K562 (cell line): Measurements from ENCODE around the gene WNK1. TPM values are rescaled to one million over a fixed set of nuclear protein-coding genes. Genes with fewer than 3 reads are reported as not detected.
"Not testable (repeated sequence)": the region's sequence is repeated elsewhere in the genome, so short reads cannot be mapped to it uniquely, and the experiment has no call there.

Experiments
- ATAC-seq: fragments of 200-7000 bp; cut with Tn5 transposase; 3 replicates; pipeline ENCODE4 v1.9.1; 2020; ENCODE audit warnings: moderate library complexity
- BruUV-seq: library from RNA; stranded (reverse); fragments of 400-500 nt; replicated peaks from 2 replicates; lab custom pipeline; 2021; lab: Mats Ljungman, UMichigan
- CTCF ChIA-PET: fragments of 300-600 bp; formaldehyde crosslinking; extraction: SDS; loops from one replicate; lab custom pipeline; 2021; ENCODE audit warnings: low intra/inter-chr PET ratio; lab: Yijun Ruan, JAX
- POLR2A ChIA-PET: fragments of 300-600, 350-650 bp; sonication (Branson Sonifier 250); formaldehyde crosslinking; extraction: SDS; loops from one replicate; lab custom pipeline; 2021; ENCODE audit warnings: antibody characterized with exemption, inconsistent platforms; lab: Yijun Ruan, JAX
- DNase-seq, 4 experiments: peaks; one replicate each; pipeline versions ENCODE4 v3.0.0 to v3.0.0-alpha.2; 2011 to 2018; ENCODE audit warnings: low spot score in 3 of 4, mixed read lengths in 3 of 4; ENCODE audit errors: extremely low read depth in 1 of 4
- FAIRE-seq: peaks from 2 replicates; lab custom pipeline; 2011; peaks lifted over from hg19 to GRCh38; lab: Jason Lieb, UNC
- H2AFZ ChIP-seq: 2 replicates; pipeline ENCODE4 v1.6.0; 2011; ENCODE audit warnings: low read depth, low read length, control low read depth, inconsistent platforms
- H3K27ac ChIP-seq: fragments of 200-600 bp; 3 replicates; pipeline ENCODE4 v1.8.0; 2011; ENCODE audit warnings: low read depth, mild to moderate bottlenecking, control low read depth, inconsistent platforms, low read length, moderate library complexity, mixed read lengths; ENCODE audit errors: extremely low read depth
- H3K27me3 ChIP-seq, 2 experiments: fragments of 300-600 bp in 1 of 2; 2 replicates in 1 of 2; 3 replicates in 1 of 2; pipeline versions ENCODE4 v1.6.0 to v1.8.0; 2011; ENCODE audit warnings: inconsistent platforms in 2 of 2, low read length in 2 of 2, mild to moderate bottlenecking in 1 of 2, mixed read lengths in 1 of 2, moderate library complexity in 1 of 2; ENCODE audit not compliant: control insufficient read depth in 2 of 2, insufficient read depth in 2 of 2
- H3K36me3 ChIP-seq: fragments of 300-600 bp; 3 replicates; pipeline ENCODE4 v1.8.0; 2011; ENCODE audit warnings: mild to moderate bottlenecking, low read length, inconsistent platforms; ENCODE audit not compliant: control insufficient read depth, insufficient read depth
- H3K4me1 ChIP-seq, 2 experiments: fragments of 200-600 bp in 1 of 2; replicated peaks in 1 of 2; 2 replicates in 1 of 2; 3 replicates in 1 of 2; pipeline versions ENCODE4 v1.5.1 to v1.8.0; 2011; ENCODE audit warnings: inconsistent platforms in 2 of 2, low read length in 2 of 2, mild to moderate bottlenecking in 1 of 2, mixed read lengths in 1 of 2, moderate library complexity in 1 of 2; ENCODE audit not compliant: control insufficient read depth in 2 of 2, insufficient read depth in 2 of 2
- H3K4me2 ChIP-seq: 2 replicates; pipeline ENCODE4 v1.6.1; 2011; ENCODE audit warnings: low read length, control low read depth, inconsistent platforms, mixed read lengths; ENCODE audit not compliant: insufficient read depth
- H3K4me3 ChIP-seq: fragments of 200-600 bp; sonication (generic), shearing (Covaris generic); 2 replicates; pipeline ENCODE4 v1.5.1; 2016; ENCODE audit warnings: control low read depth, inconsistent platforms
- H3K79me2 ChIP-seq: fragments of 200-600 bp; 3 replicates; pipeline ENCODE4 v1.8.0; 2011; ENCODE audit warnings: low read length, inconsistent platforms; ENCODE audit not compliant: control insufficient read depth, insufficient read depth
- H3K9ac ChIP-seq, 2 experiments: 2 replicates each; pipeline versions ENCODE4 v1.6.0 to v1.6.1; 2011; ENCODE audit warnings: low read depth in 2 of 2, low read length in 2 of 2, control low read depth in 1 of 2, inconsistent platforms in 1 of 2, mild to moderate bottlenecking in 1 of 2, mixed read lengths in 1 of 2; ENCODE audit not compliant: insufficient read depth in 1 of 2
- H3K9me1 ChIP-seq: one replicate; pipeline ENCODE4 v1.6.0; 2011; ENCODE audit warnings: inconsistent platforms, mild to moderate bottlenecking, low read length, moderate library complexity; ENCODE audit not compliant: control insufficient read depth, insufficient read depth
- H3K9me3 ChIP-seq: replicated peaks from 2 replicates; pipeline ENCODE4 v1.5.1; 2011; ENCODE audit warnings: low read depth, low read length, inconsistent platforms; ENCODE audit not compliant: control insufficient read depth, insufficient read depth
- H4K20me1 ChIP-seq: replicated peaks from 2 replicates; pipeline ENCODE4 v1.6.1; 2011; ENCODE audit warnings: low read length, inconsistent platforms, mixed read lengths; ENCODE audit not compliant: control insufficient read depth, insufficient read depth
- CAMTA2 ChIP-seq: fragments of 250-450 bp; sonication (Bioruptor Pico); conservative IDR thresholded peaks from 2 replicates; pipeline ENCODE4 v1.5.1; 2022
- CBX2 ChIP-seq: fragments of 200-600 bp; sonication (generic); IDR thresholded peaks from one replicate; pipeline ENCODE4 v1.6.1; 2012; ENCODE audit warnings: mild to moderate bottlenecking, low read length, inconsistent platforms; ENCODE audit not compliant: insufficient read depth, poor library complexity, severe bottlenecking
- SMAD2 ChIP-seq: fragments of 150-350 bp; IDR thresholded peaks from 2 replicates; pipeline ENCODE4 v1.6.1; 2014; ENCODE audit warnings: low read depth, mild to moderate bottlenecking, low read length
- SMC3 ChIP-seq: conservative IDR thresholded peaks from 2 replicates; pipeline ENCODE4 v1.6.1; 2011; ENCODE audit warnings: low read depth, low read length, improper control_type of control experiment; ENCODE audit not compliant: insufficient read depth
- TAL1 ChIP-seq: fragments of 450-650 bp; IDR thresholded peaks from 2 replicates; pipeline ENCODE4 v1.6.1; 2016; ENCODE audit warnings: mild to moderate bottlenecking
- ZNF830 ChIP-seq: fragments of 250-450 bp; sonication (Bioruptor Pico); IDR thresholded peaks from 2 replicates; pipeline ENCODE4 v1.5.0; 2021; ENCODE audit warnings: mild to moderate bottlenecking
- WGBS: fragments of 100-300 bp; shearing (Covaris generic); methylation state at CpG from one replicate; pipeline ENCODE4 v1.1.6; 2016; ENCODE audit warnings: low coverage, mixed read lengths; ENCODE audit not compliant: insufficient coverage; ENCODE audit errors: missing lambda C conversion rate; 5-methylcytosine and 5-hydroxymethylcytosine counted together
- in situ Hi-C: fragments of 300-500 bp; cut with MboI; formaldehyde crosslinking; loops from 4 replicates; pipeline ENCODE4 v1.15.0; 2018; ENCODE audit warnings: inconsistent platforms, mixed read lengths
- intact Hi-C: fragments of 100-400 bp; cut with micrococcal nuclease; formaldehyde crosslinking; loops from 2 replicates; pipeline ENCODE4 v1.14.2; 2022
- polyA plus RNA-seq, 8 experiments: library from polyadenylated mRNA; depleted of rRNA in 4 of 8; stranded (reverse) in 5 of 8; unstranded in 3 of 8; fragments of >200 nt; fragmentation: Nextera tagmentation in 2 of 8; fragmentation: Illumina TruSeq in 1 of 8; extraction: Ambion mirVana in 2 of 8; extraction: Trizol in 1 of 8; gene quantifications; 2 replicates each; pipeline versions ENCODE4 v1.2.1 to v1.2.3, GENCODE V29; 2011 to 2014; ENCODE audit warnings: inconsistent platforms in 1 of 8, missing spikeins in 1 of 8
- total RNA-seq, 7 experiments: library from RNA; depleted of rRNA in 6 of 7; stranded (reverse); fragments of >200 nt in 6 of 7; fragmentation: Illumina TruSeq in 2 of 7; extraction: Trizol in 2 of 7; gene quantifications; 2 replicates each; pipeline versions ENCODE4 v1.2.1 to v1.2.3, GENCODE V29; 2011 to 2021; ENCODE audit warnings: low replicate concordance in 1 of 7

WNK1 gene
- total and polyA plus RNA-seq, 9 of the 15 experiments (the other 6 are each of a cell fraction or from before 2014, with no cell fraction given) = 4.3 to 73.9 (median 31.0) TPM

- ChIA-PET POLR2A (no interaction called here), CTCF (no interaction called here)
- Histone ChIP-seq H2AFZ (no peak overlapping the region), H3K4me1 (peaks cover 0 to 9% of the 10 kb centered on the region in 2 experiments; a peak in 3 of 5 replicates), H3K9ac (no peak overlapping the region), H3K36me3 (no peaks in the 10 kb centered on the region), H3K79me2 (peaks cover 93% of the 10 kb centered on the region), H3K9me1 (no peaks in the 10 kb centered on the region), H3K4me2 (no peak overlapping the region), H3K4me3 (no peak overlapping the region), H3K27ac (no peak overlapping the region), H3K27me3 (no peaks in the 10 kb centered on the region), H3K9me3 (no peaks in the 10 kb centered on the region; the same call in 1 of the 2 replicates), H4K20me1 (peaks cover 6% of the 10 kb centered on the region; the same call in 1 of the 2 replicates)
- intact Hi-C loops (no loop called here), in situ Hi-C loops (no loop called here)
- DNase-seq = no peak
- FAIRE-seq = no peak
- BruUV-seq = no TSS peak
- no peak for ATAC-seq
- TF ChIP-seq SMAD2 (no peak), ZNF830 (CRISPR knock-in tag) (no peak), CBX2 (no peak), SMC3 (no peak), CAMTA2 (CRISPR knock-in tag) (no peak)
- WGBS = 80% methylated on average over 2 of the region's 2 CpGs
These were observed 33.3 kb downstream of the WNK1 start for GRCh38 chr12:785706-786105.

- Histone ChIP-seq H3K27ac (no peak overlapping the region), H4K20me1 (no peaks in the 10 kb centered on the region), H3K9ac (no peak overlapping the region), H3K27me3 (no peaks in the 10 kb centered on the region), H3K36me3 (no peaks in the 10 kb centered on the region), H3K79me2 (peaks cover 93% of the 10 kb centered on the region), H2AFZ (no peak overlapping the region), H3K4me2 (no peak overlapping the region), H3K4me1 (peaks cover 0 to 9% of the 10 kb centered on the region in 2 experiments; a peak in 3 of 5 replicates), H3K4me3 (no peak overlapping the region), H3K9me1 (no peaks in the 10 kb centered on the region), H3K9me3 (no peaks in the 10 kb centered on the region; the same call in 1 of the 2 replicates)
- intact Hi-C loops = no loop called here
- DNase-seq (no peak), FAIRE-seq (no peak), ATAC-seq (no peak)
- CTCF ChIA-PET = no interaction called here
- WGBS = 94% methylated on average over 4 of the region's 4 CpGs
- BruUV-seq = no TSS peak
- no peak for TF ChIP-seq TAL1
- in situ Hi-C loops = no loop called here
- POLR2A ChIA-PET = no interaction called here
These were observed 35.9 kb downstream of the WNK1 start for GRCh38 chr12:788288-788687.

DNA sequence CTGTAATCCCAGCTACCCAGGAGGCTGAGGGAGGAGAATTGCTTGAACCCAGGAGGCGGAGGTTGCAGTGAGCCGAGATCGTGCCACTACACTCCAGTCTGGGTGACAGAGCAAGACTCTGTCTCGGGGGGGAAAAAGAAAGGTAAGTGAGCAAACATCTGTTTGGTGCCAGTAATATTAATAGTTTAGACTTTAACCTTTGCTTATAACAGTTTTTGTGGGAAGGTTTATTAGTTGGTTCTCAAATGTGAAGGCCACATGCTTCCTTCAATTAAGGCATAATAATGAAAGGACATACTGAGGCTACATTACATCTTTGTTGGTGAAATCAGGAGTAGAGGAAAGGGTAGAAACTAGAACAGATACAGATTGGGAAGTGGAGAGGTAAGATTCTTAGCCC lies 36.4 kb downstream of the WNK1 start:
- ATAC-seq, H3K4me2 ChIP-seq, H3K9ac ChIP-seq, in situ Hi-C loops, H3K4me1 ChIP-seq, intact Hi-C loops, H3K4me3 ChIP-seq, H3K36me3 ChIP-seq, H3K9me1 ChIP-seq, POLR2A ChIA-PET, H3K9me3 ChIP-seq, BruUV-seq, H4K20me1 ChIP-seq, FAIRE-seq, H2AFZ ChIP-seq, DNase-seq, CTCF ChIA-PET, H3K27ac ChIP-seq, H3K27me3 ChIP-seq: not testable (repeated sequence)
- peaks cover 97% of the 10 kb centered on the region for H3K79me2 ChIP-seq
- no CpG with 5 or more reads among the region's 4 CpGs for WGBS
